HG03196 (cell line): ENCODE results near the gene CNTNAP2.

Source experiments
- ATAC-seq: cut with Tn5 transposase; IDR thresholded peaks from one replicate; pipeline ENCODE4 v1.9.1; 2021; ENCODE audit not compliant: unreplicated experiment

The CNTNAP2 gene

GRCh38 chr7:148151778-148152177 is 2035.2 kb downstream of the CNTNAP2 start:
- ATAC-seq = no peak

GRCh38 chr7:148153616-148154284 is 2037.1 kb downstream of the CNTNAP2 start:
- no peak for ATAC-seq

- no peak for ATAC-seq
These were observed 2038.4 kb downstream of the CNTNAP2 start for GRCh38 chr7:148155000-148155399.

GRCh38 chr7:148155826-148156225 is 2039.2 kb downstream of the CNTNAP2 start:
- ATAC-seq = no peak

GRCh38 chr7:148156233-148156632 is 2039.6 kb downstream of the CNTNAP2 start:
- no peak for ATAC-seq

GRCh38 chr7:148159331-148159730 is 2042.7 kb downstream of the CNTNAP2 start:
- ATAC-seq = no peak

- no peak for ATAC-seq
These were observed 2045.2 kb downstream of the CNTNAP2 start for GRCh38 chr7:148161776-148162175.

- ATAC-seq = no peak
These were observed 2046.2 kb downstream of the CNTNAP2 start for GRCh38 chr7:148162808-148163207.

GRCh38 chr7:148163246-148163645 is 2046.6 kb downstream of the CNTNAP2 start:
- no peak for ATAC-seq

- no peak for ATAC-seq
These were observed 2056.3 kb downstream of the CNTNAP2 start for GRCh38 chr7:148172920-148173319.

- ATAC-seq = no peak
These were observed 2056.8 kb downstream of the CNTNAP2 start for GRCh38 chr7:148173369-148173768.

- no peak for ATAC-seq
These were observed 2057.8 kb downstream of the CNTNAP2 start for GRCh38 chr7:148174376-148174775.

GRCh38 chr7:148175512-148175911 is 2058.9 kb downstream of the CNTNAP2 start:
- ATAC-seq = no peak

GRCh38 chr7:148177972-148178371 is 2061.4 kb downstream of the CNTNAP2 start:
- ATAC-seq = no peak

GRCh38 chr7:148180075-148180474 is 2063.5 kb downstream of the CNTNAP2 start:
- no peak for ATAC-seq

GRCh38 chr7:148182264-148182663 is 2065.7 kb downstream of the CNTNAP2 start:
- ATAC-seq = no peak

GRCh38 chr7:148185041-148185440 is 2068.4 kb downstream of the CNTNAP2 start:
- ATAC-seq = no peak

GRCh38 chr7:148187471-148187870 is 2070.9 kb downstream of the CNTNAP2 start:
- no peak for ATAC-seq

- no peak for ATAC-seq
These were observed 2074.9 kb downstream of the CNTNAP2 start for GRCh38 chr7:148191391-148192065.

GRCh38 chr7:148192491-148192890 is 2075.9 kb downstream of the CNTNAP2 start:
- ATAC-seq = no peak

- no peak for ATAC-seq
These were observed 2085.4 kb downstream of the CNTNAP2 start for GRCh38 chr7:148201992-148202391.

GRCh38 chr7:148204639-148205304 is 2088.2 kb downstream of the CNTNAP2 start:
- ATAC-seq = no peak
